ENCODE data around the gene C20orf141. TPM values are rescaled to one million over a fixed set of nuclear protein-coding genes. Genes with fewer than 3 reads are reported as not detected.

Gene C20orf141
- total and polyA plus RNA-seq, 9 donors: 0.69 TPM; not detected in 8

- peak; percentile 83 to 93 (median 88) for DNase-seq
- H3K27me3 ChIP-seq: no peaks in the 10 kb centered on the region
- peaks cover 4% of the 10 kb centered on the region for H3K4me1 ChIP-seq (ENCODE audit: insufficient read depth)
- peak within 1 kb of the TSS; percentile 69 to 84 for H3K27ac ChIP-seq
- TF ChIP-seq EP300 (IDR thresholded peaks at IDR 0.05) (no peak), POLR2A (IDR thresholded peaks at IDR 0.05) (peak; percentile 41), CTCF (IDR thresholded peaks at IDR 0.05) (peak in 1 of 3 donors; percentile 17)
- WGBS, 3 donors: 1 to 4% (median 2%) methylated on average over 57 to 98 of the region's 98 CpGs
- intact Hi-C loops (cut with DNase I): loop anchor here in 2 of 4 donors (5.0 to 10.0 kb wide), 2 partner anchors 83 to 146 kb away; partner anchors contain the start of gene EBF4 (in 1 of the 2)
- H3K4me3 ChIP-seq: peak within 1 kb of the TSS; percentile 99
- no peaks in the 10 kb centered on the region for H3K36me3 ChIP-seq
- H3K9me3 ChIP-seq: no peaks in the 10 kb centered on the region
These were observed 25.6 kb downstream of the C20orf141 start, which contains the start of the genes PCED1A and VPS16 for GRCh38 chr20:2840138-2840966. TSS of gene PCED1A (minus strand) at chr20:2840655. CDS start at chr20:2839912, 743 bp downstream. TSS of gene VPS16 (plus strand) at chr20:2840745. CDS start at chr20:2840775, 30 bp downstream.

GRCh38 chr20:2840967-2841531, 26.3 kb downstream of the C20orf141 start:
- TF ChIP-seq EP300 (IDR thresholded peaks at IDR 0.05) (no peak), CTCF (IDR thresholded peaks at IDR 0.05) (no peak), POLR2A (IDR thresholded peaks at IDR 0.05) (no peak)
- Histone ChIP-seq H3K4me3 (peak overlapping the region; percentile 99), H3K4me1 (ENCODE audit: insufficient read depth) (peaks cover 4% of the 10 kb centered on the region), H3K36me3 (no peaks in the 10 kb centered on the region), H3K27ac (peak overlapping the region; percentile 69 to 84), H3K27me3 (no peaks in the 10 kb centered on the region), H3K9me3 (no peaks in the 10 kb centered on the region)
- intact Hi-C loops (cut with DNase I): loop anchor here in 2 of 4 donors (5.0 to 10.0 kb wide), 2 partner anchors 84 to 146 kb away; partner anchors contain the start of gene EBF4 (in 1 of the 2)
- DNase-seq: peak; percentile 48 to 77 (median 62)
- WGBS, 3 donors: 2% methylated on average over 27 to 33 of the region's 33 CpGs

GRCh38 chr20:2845607-2846006, 30.8 kb downstream of the C20orf141 start:
- H3K27me3 ChIP-seq: no peaks in the 10 kb centered on the region
- no peaks in the 10 kb centered on the region for H3K36me3 ChIP-seq
- no peak overlapping the region for H3K27ac ChIP-seq
- no peaks in the 10 kb centered on the region for H3K4me1 ChIP-seq (ENCODE audit: insufficient read depth)
- DNase-seq: no peak
- WGBS, 3 donors: 83 to 91% (median 87%) methylated on average over 2 of the region's 2 CpGs
- H3K9me3 ChIP-seq: no peaks in the 10 kb centered on the region
- intact Hi-C loops (cut with DNase I): loop anchor here in 1 of 4 donors (10.0 kb wide), 1 partner anchor 151 kb away; the partner anchor contains the start of gene EBF4
- TF ChIP-seq POLR2A (IDR thresholded peaks at IDR 0.05) (no peak), EP300 (IDR thresholded peaks at IDR 0.05) (no peak)
- no peak overlapping the region for H3K4me3 ChIP-seq

- no peaks in the 10 kb centered on the region for H3K9me3 ChIP-seq
- DNase-seq: no peak
- no peaks in the 10 kb centered on the region for H3K27me3 ChIP-seq
- intact Hi-C loops (cut with DNase I): loop anchor here in 1 of 4 donors (10.0 kb wide), 1 partner anchor 152 kb away; the partner anchor contains the start of gene EBF4
- H3K36me3 ChIP-seq: no peaks in the 10 kb centered on the region
- H3K27ac ChIP-seq: no peak overlapping the region
- TF ChIP-seq EP300 (IDR thresholded peaks at IDR 0.05): no peak
- no peak overlapping the region for H3K4me3 ChIP-seq
- 83 to 93% (median 87%) methylated on average over 5 of the region's 5 CpGs for WGBS, 3 donors
- no peaks in the 10 kb centered on the region for H3K4me1 ChIP-seq (ENCODE audit: insufficient read depth)
These were observed 31.9 kb downstream of the C20orf141 start for GRCh38 chr20:2846698-2847097.

- Histone ChIP-seq H3K36me3 (no peaks in the 10 kb centered on the region), H3K27ac (no peak overlapping the region), H3K9me3 (no peaks in the 10 kb centered on the region), H3K27me3 (no peaks in the 10 kb centered on the region), H3K4me1 (ENCODE audit: insufficient read depth) (no peaks in the 10 kb centered on the region), H3K4me3 (no peak overlapping the region)
- intact Hi-C loops (cut with DNase I): loop anchor here in 1 of 4 donors (10.0 kb wide), 1 partner anchor 153 kb away; the partner anchor contains the start of gene EBF4
- DNase-seq: no peak
- 88 to 92% (median 91%) methylated on average over 4 of the region's 4 CpGs for WGBS, 3 donors
- TF ChIP-seq CTCF (IDR thresholded peaks at IDR 0.05) (no peak), EP300 (IDR thresholded peaks at IDR 0.05) (no peak), POLR2A (IDR thresholded peaks at IDR 0.05) (no peak)
These were observed 33.0 kb downstream of the C20orf141 start for GRCh38 chr20:2847802-2848201.
